Mesenchymal stem cell (in vitro differentiated cells and primary cell): ENCODE measurements around the gene IVD. TPM values are rescaled to one million over a fixed set of nuclear protein-coding genes. Genes with fewer than 3 reads are reported as not detected.

Source experiments
- DNase-seq: peaks from one replicate; pipeline ENCODE4 v3.0.0-alpha.2; 2013
- H2AFZ ChIP-seq: one replicate; pipeline ENCODE4 v1.6.1; 2013; ENCODE audit warnings: low read depth, mild to moderate bottlenecking, control low read depth, inconsistent platforms, low read length, moderate library complexity
- H2AK5ac ChIP-seq: 2 replicates; pipeline ENCODE4 v1.6.1; 2013; ENCODE audit warnings: low read length, moderate library complexity, mild to moderate bottlenecking, inconsistent platforms; ENCODE audit not compliant: severe bottlenecking
- H2BK120ac ChIP-seq: one replicate; pipeline ENCODE4 v1.6.1; 2013; ENCODE audit warnings: low read depth, mild to moderate bottlenecking, inconsistent platforms, low read length, moderate library complexity
- H2BK12ac ChIP-seq, 2 experiments: one replicate each; pipeline ENCODE4 v1.6.1; 2013; ENCODE audit warnings: inconsistent platforms in 2 of 2, low read length in 2 of 2, mild to moderate bottlenecking in 2 of 2, moderate library complexity in 2 of 2, control low read depth in 1 of 2
- H2BK15ac ChIP-seq: one replicate; pipeline ENCODE4 v1.6.1; 2013; ENCODE audit warnings: mild to moderate bottlenecking, low read depth, inconsistent platforms; ENCODE audit not compliant: poor library complexity, severe bottlenecking
- H2BK5ac ChIP-seq: 2 replicates; pipeline ENCODE4 v1.6.1; 2013; ENCODE audit warnings: low read depth, mild to moderate bottlenecking, low read length, control low read depth, inconsistent platforms; ENCODE audit not compliant: poor library complexity, severe bottlenecking
- H3K14ac ChIP-seq, 2 experiments: one replicate each; pipeline ENCODE4 v1.6.1; 2013; ENCODE audit warnings: inconsistent platforms in 2 of 2, low read length in 2 of 2, control low read depth in 1 of 2, mild to moderate bottlenecking in 1 of 2, moderate library complexity in 1 of 2
- H3K18ac ChIP-seq, 2 experiments: one replicate each; pipeline ENCODE4 v1.6.1; 2013; ENCODE audit warnings: inconsistent platforms in 2 of 2, low read length in 2 of 2, control low read depth in 1 of 2, low read depth in 1 of 2, mild to moderate bottlenecking in 1 of 2
- H3K23ac ChIP-seq, 2 experiments: one replicate each; pipeline ENCODE4 v1.6.1; 2013; ENCODE audit warnings: inconsistent platforms in 2 of 2, low read length in 2 of 2, mild to moderate bottlenecking in 2 of 2, moderate library complexity in 2 of 2, control low read depth in 1 of 2
- H3K27ac ChIP-seq: 2 replicates; pipeline ENCODE4 v1.5.1; 2013; ENCODE audit warnings: mild to moderate bottlenecking, moderate library complexity, low read length, control low read depth, inconsistent platforms; ENCODE audit not compliant: poor library complexity, severe bottlenecking
- H3K27me3 ChIP-seq, 2 experiments: 2 replicates each; pipeline versions ENCODE4 v1.6.1 to v1.7.0; 2013; ENCODE audit warnings: low read length in 2 of 2, mild to moderate bottlenecking in 2 of 2, moderate library complexity in 2 of 2, control low read depth in 1 of 2, inconsistent platforms in 1 of 2; ENCODE audit not compliant: control insufficient read depth in 1 of 2, insufficient read depth in 1 of 2
- H3K36me3 ChIP-seq, 2 experiments: 2 replicates each; pipeline versions ENCODE4 v1.6.1 to v1.7.0; 2013; ENCODE audit warnings: low read length in 2 of 2, control low read depth in 1 of 2, inconsistent platforms in 1 of 2, low read depth in 1 of 2, mild to moderate bottlenecking in 1 of 2; ENCODE audit not compliant: insufficient read depth in 2 of 2, control insufficient read depth in 1 of 2
- H3K4ac ChIP-seq, 2 experiments: one replicate each; pipeline ENCODE4 v1.6.1; 2013; ENCODE audit warnings: inconsistent platforms in 2 of 2, low read length in 2 of 2, mild to moderate bottlenecking in 2 of 2, moderate library complexity in 2 of 2, control low read depth in 1 of 2, low read depth in 1 of 2
- H3K4me1 ChIP-seq: 2 replicates; pipeline ENCODE4 v1.6.1; 2013; ENCODE audit warnings: low read depth, low read length, control low read depth; ENCODE audit not compliant: control insufficient read depth, insufficient read depth
- H3K4me2 ChIP-seq: 2 replicates; pipeline ENCODE4 v1.6.1; 2013; ENCODE audit warnings: low read length, mild to moderate bottlenecking, inconsistent platforms; ENCODE audit not compliant: poor library complexity, severe bottlenecking
- H3K4me3 ChIP-seq, 2 experiments: 2 replicates each; pipeline versions ENCODE4 v1.5.1 to v1.7.0; 2013; ENCODE audit warnings: low read length in 2 of 2, mild to moderate bottlenecking in 2 of 2, control low read depth in 1 of 2, low read depth in 1 of 2; ENCODE audit not compliant: insufficient read depth in 1 of 2
- H3K79me1 ChIP-seq: replicated peaks from 2 replicates; pipeline ENCODE4 v1.6.1; 2013; ENCODE audit warnings: mild to moderate bottlenecking, control low read depth, low read length, inconsistent platforms; ENCODE audit not compliant: poor library complexity, severe bottlenecking
- H3K9ac ChIP-seq: 2 replicates; pipeline ENCODE4 v1.7.0; 2013; ENCODE audit warnings: mild to moderate bottlenecking, low read length, moderate library complexity
- H3K9me3 ChIP-seq: 2 replicates; pipeline ENCODE4 v1.7.0; 2013; ENCODE audit warnings: mild to moderate bottlenecking, low read length; ENCODE audit not compliant: control insufficient read depth
- H4K8ac ChIP-seq: one replicate; pipeline ENCODE4 v1.6.1; 2013; ENCODE audit warnings: inconsistent platforms, mild to moderate bottlenecking, low read length, moderate library complexity
- H4K91ac ChIP-seq: one replicate; pipeline ENCODE4 v1.6.1; 2013; ENCODE audit warnings: mild to moderate bottlenecking, low read length, inconsistent platforms
- WGBS: methylation state at CpG from one replicate; pipeline ENCODE4 v1.1.7; 2013; ENCODE audit warnings: mixed read lengths; 5-methylcytosine and 5-hydroxymethylcytosine counted together
- polyA plus RNA-seq, 2 experiments: library from polyadenylated mRNA; stranded (reverse); fragments of 200-250 nt; gene quantifications; one replicate each; pipeline ENCODE4 v1.2.3, GENCODE V29; 2013

IVD gene
- 22.1 TPM for polyA plus RNA-seq (2013, experiment 1 of 2)
- polyA plus RNA-seq (2013, experiment 2 of 2) = 22.4 TPM

GRCh38 chr15:40405501-40406381 is at the start of gene IVD:
IVD (plus strand) TSS chr15:40405795; CDS start chr15:40405828, 33 bp downstream.
- H3K4me1 ChIP-seq = peaks cover 7% of the 10 kb centered on the region
- no peaks in the 10 kb centered on the region for H3K27me3 ChIP-seq
- no peaks in the 10 kb centered on the region for H3K9me3 ChIP-seq
- no peak within 1 kb of the TSS for H2BK5ac ChIP-seq
- peak within 1 kb of the TSS; percentile 70 for H3K27ac ChIP-seq
- H2AK5ac ChIP-seq = no peak within 1 kb of the TSS
- no peak within 1 kb of the TSS for H2BK120ac ChIP-seq
- WGBS = under 1% methylated on average over 54 of the region's 54 CpGs
- peak within 1 kb of the TSS; percentile 91 for H3K9ac ChIP-seq
- H3K4me2 ChIP-seq = peak within 1 kb of the TSS; percentile 87
- peak within 1 kb of the TSS; percentile 65 for H4K91ac ChIP-seq
- peak within 1 kb of the TSS; percentile 88 for H4K8ac ChIP-seq
- H3K79me1 ChIP-seq = peaks cover 31% of the 10 kb centered on the region
- H3K14ac ChIP-seq = peak within 1 kb of the TSS in 1 of 2 experiments; percentile 76
- no peak within 1 kb of the TSS for H2BK15ac ChIP-seq
- H3K18ac ChIP-seq = peak within 1 kb of the TSS; percentile 68 to 95
- H3K4me3 ChIP-seq = peak within 1 kb of the TSS; percentile 82 to 90
- H3K36me3 ChIP-seq = peaks cover 27 to 32% of the 10 kb centered on the region in 2 experiments
- peak within 1 kb of the TSS; percentile 59 for H2AFZ ChIP-seq
- peak within 1 kb of the TSS in 1 of 2 experiments; percentile 60 for H3K4ac ChIP-seq
- H2BK12ac ChIP-seq = no peak within 1 kb of the TSS
- DNase-seq = peak; percentile 97
- H3K23ac ChIP-seq = peak within 1 kb of the TSS in 1 of 2 experiments; percentile 77

- no peak overlapping the region for H3K23ac ChIP-seq
- H2BK5ac ChIP-seq = no peak overlapping the region
- H2BK12ac ChIP-seq = no peak overlapping the region
- no peaks in the 10 kb centered on the region for H3K79me1 ChIP-seq
- no peaks in the 10 kb centered on the region for H3K9me3 ChIP-seq
- WGBS = 89% methylated on average over 4 of the region's 5 CpGs
- H3K18ac ChIP-seq = no peak overlapping the region
- no peak overlapping the region for H3K9ac ChIP-seq
- DNase-seq = no peak
- H2AK5ac ChIP-seq = no peak overlapping the region
- no peak overlapping the region for H4K8ac ChIP-seq
- H3K36me3 ChIP-seq = no peaks in the 10 kb centered on the region
- H3K27me3 ChIP-seq = peaks cover 31 to 67% of the 10 kb centered on the region in 2 experiments
- H2AFZ ChIP-seq = no peak overlapping the region
- no peak overlapping the region for H3K4me2 ChIP-seq
- H4K91ac ChIP-seq = no peak overlapping the region
- no peak overlapping the region for H2BK15ac ChIP-seq
- no peak overlapping the region for H3K4me3 ChIP-seq
- no peak overlapping the region for H3K4ac ChIP-seq
- H3K27ac ChIP-seq = no peak overlapping the region
- peaks cover 23% of the 10 kb centered on the region for H3K4me1 ChIP-seq
- no peak overlapping the region for H2BK120ac ChIP-seq
- no peak overlapping the region for H3K14ac ChIP-seq
Observed at GRCh38 chr15:40355976-40356585, 49.5 kb upstream of the IVD start.

GRCh38 chr15:40357246-40357645 is 48.3 kb upstream of the IVD start:
- H2AK5ac ChIP-seq = no peak overlapping the region
- WGBS = no CpG with 5 or more reads among the region's 1 CpG

More at GRCh38 chr15:40357246-40357645, 48.3 kb upstream of the IVD start:
- H2BK5ac ChIP-seq = no peak overlapping the region
- no peak overlapping the region for H3K18ac ChIP-seq
- no peaks in the 10 kb centered on the region for H3K79me1 ChIP-seq
- peak overlapping the region in 1 of 2 experiments; percentile 78 for H3K4me3 ChIP-seq
- no peak overlapping the region for H3K4ac ChIP-seq
- no peaks in the 10 kb centered on the region for H3K9me3 ChIP-seq
- peak overlapping the region; percentile 99 for H3K4me2 ChIP-seq
- DNase-seq = no peak
- no peak overlapping the region for H2AFZ ChIP-seq
- no peak overlapping the region for H2BK12ac ChIP-seq
- H3K14ac ChIP-seq = no peak overlapping the region
- H3K27me3 ChIP-seq = peaks cover 42 to 72% of the 10 kb centered on the region in 2 experiments
- H3K4me1 ChIP-seq = peaks cover 23% of the 10 kb centered on the region
- no peak overlapping the region for H4K91ac ChIP-seq
- H2BK120ac ChIP-seq = no peak overlapping the region
- no peak overlapping the region for H4K8ac ChIP-seq
- no peak overlapping the region for H2BK15ac ChIP-seq
- no peaks in the 10 kb centered on the region for H3K36me3 ChIP-seq
- no peak overlapping the region for H3K27ac ChIP-seq
- H3K23ac ChIP-seq = no peak overlapping the region
- no peak overlapping the region for H3K9ac ChIP-seq
